ENCODE data around the gene STK4.
"Not testable (repeated sequence)": the region's sequence is repeated elsewhere in the genome, so short reads cannot be mapped to it uniquely, and the experiment has no call there.

The STK4 gene

GRCh38 chr20:45014671-45015415, 48.5 kb downstream of the STK4 start:
- Histone ChIP-seq H3K9me3 (ENCODE audit: control insufficient read depth, insufficient read depth, low read depth, low read length) (no peaks in the 10 kb centered on the region), H3K4me1 (ENCODE audit: control insufficient read depth, insufficient read depth, low read length) (peaks cover 38% of the 10 kb centered on the region), H3K4me3 (ENCODE audit: low read depth, low read length) (no peak overlapping the region), H3K9ac (ENCODE audit: low read length) (no peak overlapping the region), H3K27me3 (ENCODE audit: control insufficient read depth, insufficient read depth, low read length) (no peaks in the 10 kb centered on the region), H3K36me3 (ENCODE audit: control insufficient read depth, insufficient read depth, low read length) (no peaks in the 10 kb centered on the region), H3K27ac (ENCODE audit: low read depth, low read length) (peak overlapping the region; percentile 32; the same call in 1 of the 2 replicates)

DNA sequence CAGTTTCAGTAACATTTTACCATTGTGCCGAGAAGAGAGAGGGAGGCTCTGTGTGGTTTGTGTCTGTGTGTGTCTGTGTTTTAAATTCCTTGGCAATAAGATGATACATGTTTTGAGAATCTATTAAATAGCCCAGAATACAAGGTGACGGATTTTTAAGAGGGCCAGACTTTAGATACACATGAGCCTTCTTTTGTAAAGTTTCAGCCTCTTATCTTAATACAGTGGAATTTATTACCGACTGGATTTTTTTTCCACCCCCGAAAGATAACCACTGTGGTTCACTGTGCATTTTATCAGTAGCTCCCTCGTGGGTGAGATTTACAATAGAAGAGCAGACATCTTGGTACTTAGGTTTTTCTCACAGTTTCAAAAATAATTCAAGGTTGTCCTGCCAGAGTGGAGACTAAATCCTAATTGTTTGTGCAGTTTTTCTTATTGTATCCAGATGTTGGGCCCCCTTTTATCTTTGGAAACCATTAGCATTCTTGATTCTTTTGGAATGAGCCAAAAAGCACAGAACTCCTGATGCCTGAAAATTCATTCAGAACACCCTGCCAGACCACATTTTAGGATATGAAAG, 49.9 kb downstream of the STK4 start:
- H3K36me3 ChIP-seq (ENCODE audit: control insufficient read depth, insufficient read depth, low read length): no peaks in the 10 kb centered on the region
- no peaks in the 10 kb centered on the region for H3K27me3 ChIP-seq (ENCODE audit: control insufficient read depth, insufficient read depth, low read length)
- H3K9me3 ChIP-seq (ENCODE audit: control insufficient read depth, insufficient read depth, low read depth, low read length): no peaks in the 10 kb centered on the region
- H3K27ac ChIP-seq (ENCODE audit: low read depth, low read length): peak overlapping the region; percentile 32; the same call in 1 of the 2 replicates
- H3K9ac ChIP-seq (ENCODE audit: low read length): no peak overlapping the region
- peaks cover 38% of the 10 kb centered on the region for H3K4me1 ChIP-seq (ENCODE audit: control insufficient read depth, insufficient read depth, low read length)
- H3K4me3 ChIP-seq (ENCODE audit: low read depth, low read length): no peak overlapping the region

GRCh38 chr20:45017281-45017680, 51.0 kb downstream of the STK4 start:
- Histone ChIP-seq H3K27ac (ENCODE audit: low read depth, low read length) (peak overlapping the region; percentile 77; the same call in 1 of the 2 replicates), H3K9ac (ENCODE audit: low read length) (no peak overlapping the region), H3K27me3 (ENCODE audit: control insufficient read depth, insufficient read depth, low read length) (no peaks in the 10 kb centered on the region), H3K9me3 (ENCODE audit: control insufficient read depth, insufficient read depth, low read depth, low read length) (no peaks in the 10 kb centered on the region), H3K36me3 (ENCODE audit: control insufficient read depth, insufficient read depth, low read length) (no peaks in the 10 kb centered on the region), H3K4me3 (ENCODE audit: low read depth, low read length) (no peak overlapping the region), H3K4me1 (ENCODE audit: control insufficient read depth, insufficient read depth, low read length) (peaks cover 38% of the 10 kb centered on the region)

DNA sequence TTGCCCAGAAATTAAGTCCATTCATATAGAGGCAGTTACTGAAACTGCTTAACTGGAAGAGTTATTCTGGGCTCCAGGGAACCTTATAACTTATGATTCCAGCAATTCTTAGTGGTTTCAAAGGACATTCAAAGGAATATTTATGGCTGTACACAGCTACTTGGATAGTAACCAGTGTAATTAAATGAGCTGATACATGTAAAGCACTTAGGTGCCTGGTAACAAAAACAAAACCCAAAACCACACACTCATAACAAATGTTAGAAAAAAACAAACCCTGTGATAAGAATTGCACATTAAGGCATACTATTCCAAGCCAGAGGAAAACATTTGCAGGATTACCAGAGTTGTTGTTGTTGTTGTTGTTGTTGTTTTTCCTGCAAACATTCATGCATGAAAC, 51.5 kb downstream of the STK4 start:
- no peaks in the 10 kb centered on the region for H3K9me3 ChIP-seq (ENCODE audit: control insufficient read depth, insufficient read depth, low read depth, low read length)
- H3K4me1 ChIP-seq (ENCODE audit: control insufficient read depth, insufficient read depth, low read length): peaks cover 38% of the 10 kb centered on the region
- no peaks in the 10 kb centered on the region for H3K27me3 ChIP-seq (ENCODE audit: control insufficient read depth, insufficient read depth, low read length)
- peak overlapping the region; percentile 13 for H3K9ac ChIP-seq (ENCODE audit: low read length)
- no peak overlapping the region for H3K4me3 ChIP-seq (ENCODE audit: low read depth, low read length)
- peak overlapping the region; percentile 77 for H3K27ac ChIP-seq (ENCODE audit: low read depth, low read length)
- no peaks in the 10 kb centered on the region for H3K36me3 ChIP-seq (ENCODE audit: control insufficient read depth, insufficient read depth, low read length)

DNA sequence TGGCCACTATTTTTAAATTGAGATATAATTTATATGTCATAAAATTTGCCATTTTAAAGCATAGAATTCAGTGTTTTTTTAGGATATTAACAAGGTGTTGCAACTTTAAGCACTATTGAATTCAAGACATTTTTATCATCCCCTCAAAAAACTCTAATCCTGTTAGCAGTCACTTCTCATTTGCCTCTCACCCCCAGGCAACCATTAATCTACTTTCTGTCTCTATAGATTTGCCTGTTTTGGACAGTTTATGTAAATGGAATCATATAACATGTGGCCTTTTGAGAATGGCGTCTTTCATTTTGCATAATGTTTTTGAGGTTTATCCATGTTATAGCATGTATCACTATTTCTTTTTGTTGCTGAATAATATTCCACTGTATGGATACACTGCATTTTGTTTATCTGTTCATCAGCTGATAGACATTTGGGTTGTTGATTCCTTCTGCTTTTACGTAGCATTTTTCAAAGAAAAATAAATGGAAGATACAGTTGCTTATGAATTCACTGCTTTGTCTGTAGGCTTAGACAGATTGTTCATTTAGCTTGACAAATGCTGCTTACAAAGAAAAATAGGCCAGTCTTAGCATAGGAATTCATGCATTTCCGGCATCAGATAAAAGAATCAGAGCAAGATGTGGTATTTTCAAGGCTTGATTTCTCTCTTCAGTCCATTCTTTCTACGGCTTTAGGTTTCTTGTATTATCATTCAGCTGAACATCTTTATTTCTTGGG, 52.9 kb downstream of the STK4 start:
- no peak overlapping the region for H3K27ac ChIP-seq (ENCODE audit: low read depth, low read length)
- H3K36me3 ChIP-seq (ENCODE audit: control insufficient read depth, insufficient read depth, low read length): no peaks in the 10 kb centered on the region
- no peaks in the 10 kb centered on the region for H3K9me3 ChIP-seq (ENCODE audit: control insufficient read depth, insufficient read depth, low read depth, low read length)
- H3K4me3 ChIP-seq (ENCODE audit: low read depth, low read length): no peak overlapping the region
- no peak overlapping the region for H3K9ac ChIP-seq (ENCODE audit: low read length)
- H3K4me1 ChIP-seq (ENCODE audit: control insufficient read depth, insufficient read depth, low read length): peaks cover 38% of the 10 kb centered on the region
- no peaks in the 10 kb centered on the region for H3K27me3 ChIP-seq (ENCODE audit: control insufficient read depth, insufficient read depth, low read length)

GRCh38 chr20:45019762-45020123, 53.4 kb downstream of the STK4 start:
- Histone ChIP-seq H3K4me3 (ENCODE audit: low read depth, low read length) (no peak overlapping the region), H3K27me3 (ENCODE audit: control insufficient read depth, insufficient read depth, low read length) (no peaks in the 10 kb centered on the region), H3K9me3 (ENCODE audit: control insufficient read depth, insufficient read depth, low read depth, low read length) (no peaks in the 10 kb centered on the region), H3K4me1 (ENCODE audit: control insufficient read depth, insufficient read depth, low read length) (peaks cover 38% of the 10 kb centered on the region), H3K9ac (ENCODE audit: low read length) (no peak overlapping the region), H3K36me3 (ENCODE audit: control insufficient read depth, insufficient read depth, low read length) (peaks cover 2% of the 10 kb centered on the region), H3K27ac (ENCODE audit: low read depth, low read length) (no peak overlapping the region)

DNA sequence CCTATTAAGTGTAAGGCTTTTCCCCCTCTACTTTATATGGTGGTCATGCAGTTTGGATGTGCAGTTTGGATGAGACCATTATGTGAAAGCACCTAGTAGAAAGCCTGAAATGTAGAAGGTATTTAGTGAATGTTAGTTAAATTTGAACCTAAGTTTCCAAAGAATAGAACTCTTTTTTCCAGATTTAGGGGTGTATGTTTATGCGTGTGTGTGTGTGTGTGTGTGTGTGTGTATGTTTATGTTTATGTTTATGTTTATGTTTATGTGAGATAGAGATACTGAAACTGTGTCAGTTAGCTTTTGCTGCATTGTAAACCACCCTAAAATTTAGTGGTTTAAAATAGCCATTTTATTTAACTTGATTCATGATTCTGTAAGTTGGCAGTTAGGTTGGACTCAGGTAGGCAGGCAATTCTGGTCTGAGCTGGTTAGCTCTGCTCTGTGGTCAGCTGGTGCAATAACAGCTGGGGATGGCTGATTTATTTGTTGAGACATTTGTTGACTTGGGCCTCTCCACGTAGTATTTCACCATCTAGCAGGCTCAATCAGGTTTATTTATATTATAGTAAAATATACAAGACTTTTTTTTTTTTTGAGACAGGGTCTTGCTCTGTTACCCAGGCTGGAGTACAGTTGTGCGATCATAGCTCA, 54.0 kb downstream of the STK4 start:
- Histone ChIP-seq H3K27ac (ENCODE audit: low read depth, low read length) (no peak overlapping the region), H3K4me1 (ENCODE audit: control insufficient read depth, insufficient read depth, low read length) (peaks cover 34% of the 10 kb centered on the region)

DNA sequence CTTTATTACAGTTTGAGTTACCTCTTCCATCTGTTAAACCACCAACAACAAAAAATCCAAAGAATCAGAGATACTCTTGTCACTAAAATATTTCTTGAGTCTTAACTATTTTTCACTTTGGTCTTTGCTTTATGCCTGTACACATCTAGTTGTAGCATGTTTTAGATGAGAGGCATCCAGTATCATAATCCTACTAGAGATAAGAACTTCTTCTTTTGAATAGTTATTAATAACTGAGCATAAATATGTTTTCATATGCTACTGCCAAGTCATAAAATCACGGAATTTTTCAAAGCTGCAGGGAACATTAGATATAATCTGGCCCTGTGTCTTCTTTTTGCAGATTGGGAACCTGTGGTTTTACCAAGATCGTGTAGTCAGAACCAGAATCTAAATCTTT, 55.3 kb downstream of the STK4 start:
- H3K27ac ChIP-seq (ENCODE audit: low read depth, low read length): no peak overlapping the region
- no peaks in the 10 kb centered on the region for H3K27me3 ChIP-seq (ENCODE audit: control insufficient read depth, insufficient read depth, low read length)
- no peaks in the 10 kb centered on the region for H3K9me3 ChIP-seq (ENCODE audit: control insufficient read depth, insufficient read depth, low read depth, low read length)
- H3K4me3 ChIP-seq (ENCODE audit: low read depth, low read length): no peak overlapping the region
- peaks cover 25% of the 10 kb centered on the region for H3K4me1 ChIP-seq (ENCODE audit: control insufficient read depth, insufficient read depth, low read length)
- no peak overlapping the region for H3K9ac ChIP-seq (ENCODE audit: low read length)
- H3K36me3 ChIP-seq (ENCODE audit: control insufficient read depth, insufficient read depth, low read length): peaks cover 19% of the 10 kb centered on the region

More for the DNA sequence above, 54.0 kb downstream of the STK4 start:
- peaks cover 8% of the 10 kb centered on the region for H3K36me3 ChIP-seq (ENCODE audit: control insufficient read depth, insufficient read depth, low read length)
- no peak overlapping the region for H3K9ac ChIP-seq (ENCODE audit: low read length)
- H3K9me3 ChIP-seq (ENCODE audit: control insufficient read depth, insufficient read depth, low read depth, low read length): no peaks in the 10 kb centered on the region
- H3K4me3 ChIP-seq (ENCODE audit: low read depth, low read length): no peak overlapping the region
- H3K27me3 ChIP-seq (ENCODE audit: control insufficient read depth, insufficient read depth, low read length): no peaks in the 10 kb centered on the region

- not testable (repeated sequence) for H3K9me3 ChIP-seq (ENCODE audit: control insufficient read depth, insufficient read depth, low read depth, low read length); H3K9ac ChIP-seq (ENCODE audit: low read length); H3K4me1 ChIP-seq (ENCODE audit: control insufficient read depth, insufficient read depth, low read length); H3K27ac ChIP-seq (ENCODE audit: low read depth, low read length); H3K4me3 ChIP-seq (ENCODE audit: low read depth, low read length); H3K27me3 ChIP-seq (ENCODE audit: control insufficient read depth, insufficient read depth, low read length)
- peaks cover 24% of the 10 kb centered on the region for H3K36me3 ChIP-seq (ENCODE audit: control insufficient read depth, insufficient read depth, low read length)
Measured at GRCh38 chr20:45023140-45023539, 56.8 kb downstream of the STK4 start.

DNA sequence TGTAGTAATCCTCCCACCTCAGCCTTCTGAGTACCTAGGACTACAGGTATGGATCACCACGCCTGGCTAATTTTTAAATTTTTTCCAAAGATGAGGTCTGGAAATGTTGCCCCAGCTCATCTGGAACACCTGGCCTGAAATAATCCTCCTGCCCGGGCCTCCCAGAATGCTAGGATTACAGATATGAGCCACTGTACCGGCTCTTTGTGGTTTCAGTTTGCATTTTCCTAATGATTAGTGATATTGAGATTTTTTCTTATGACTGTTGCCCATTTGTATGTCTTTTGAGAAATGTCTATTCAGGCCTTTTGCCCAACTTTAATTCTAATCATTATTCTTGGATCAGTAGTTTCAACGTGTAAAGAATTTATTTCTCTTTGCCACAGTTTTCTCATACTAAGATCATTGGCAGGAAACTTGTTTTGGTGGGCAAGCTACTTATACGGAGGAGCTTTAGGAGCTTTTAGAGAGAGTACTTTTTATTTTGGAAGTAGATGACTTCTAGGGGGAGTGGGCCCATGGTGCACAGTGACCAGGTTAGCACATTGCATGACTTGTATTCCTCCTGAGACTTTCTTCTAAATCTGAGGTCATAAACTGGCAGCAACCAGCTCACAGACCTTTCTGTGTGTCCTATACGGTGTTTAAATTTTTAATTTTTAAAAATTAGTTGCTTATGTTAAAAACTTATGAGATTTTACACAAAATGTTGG, 62.3 kb downstream of the STK4 start:
- Histone ChIP-seq H3K4me1 (ENCODE audit: control insufficient read depth, insufficient read depth, low read length) (no peaks in the 10 kb centered on the region; the same call in 1 of the 2 replicates), H3K9me3 (ENCODE audit: control insufficient read depth, insufficient read depth, low read depth, low read length) (no peaks in the 10 kb centered on the region), H3K27me3 (ENCODE audit: control insufficient read depth, insufficient read depth, low read length) (no peaks in the 10 kb centered on the region), H3K4me3 (ENCODE audit: low read depth, low read length) (no peak overlapping the region), H3K9ac (ENCODE audit: low read length) (no peak overlapping the region), H3K36me3 (ENCODE audit: control insufficient read depth, insufficient read depth, low read length) (peaks cover 24% of the 10 kb centered on the region), H3K27ac (ENCODE audit: low read depth, low read length) (no peak overlapping the region; the same call in 1 of the 2 replicates)

All from HUES6 (cell line).